Measurements from ENCODE around the gene PROK1. TPM values are rescaled to one million over a fixed set of nuclear protein-coding genes. Genes with fewer than 3 reads are reported as not detected.

PROK1 gene
- total RNA-seq, 1 donor from 2014 or later = not detected

Other genes starting within 250 kb of the PROK1 start
- gene KCNC4, start 240.8 kb upstream of the PROK1 start, total RNA-seq = 2.4 TPM
- 34.2 TPM for gene RBM15, start 111.8 kb upstream of the PROK1 start, total RNA-seq
- gene SLC16A4, start 60.1 kb upstream of the PROK1 start, total RNA-seq = 4.1 TPM
- 38.7 TPM for gene LAMTOR5, start 43.5 kb upstream of the PROK1 start, total RNA-seq
- not detected for gene KCNA10, start 68.0 kb downstream of the PROK1 start, total RNA-seq
- 3.7 TPM for gene KCNA2, start 155.2 kb downstream of the PROK1 start, total RNA-seq
- gene KCNA3, start 223.8 kb downstream of the PROK1 start, total RNA-seq = 20.8 TPM

Data from frontal cortex (tissue), 1 donor.